Measurements from ENCODE around the gene LMX1B.
A peak's percentile ranks its signal among the peaks of the same experiment; 100 is the strongest.
"Not testable (repeated sequence)": the region's sequence is repeated elsewhere in the genome, so short reads cannot be mapped to it uniquely, and the experiment has no call there.

The LMX1B gene

GRCh38 chr9:126715382-126715781, 101.7 kb downstream of the LMX1B start:
- no peak overlapping the region for H3K4me3 ChIP-seq (ENCODE audit: low read length)
- no peak overlapping the region for H2AFZ ChIP-seq (ENCODE audit: low read depth, low read length)
- H3K4me1 ChIP-seq (ENCODE audit: insufficient read depth, low read length), result peaks cover 11% of the 10 kb centered on the region
- H3K27me3 ChIP-seq (ENCODE audit: insufficient read depth, low read length), result peaks cover 2% of the 10 kb centered on the region
- no peaks in the 10 kb centered on the region for H3K9me3 ChIP-seq (ENCODE audit: low read length)
- H3K36me3 ChIP-seq (ENCODE audit: insufficient read depth, low read length), result no peaks in the 10 kb centered on the region

GRCh38 chr9:126717441-126717840, 103.7 kb downstream of the LMX1B start:
- not testable (repeated sequence) for H3K4me3 ChIP-seq (ENCODE audit: low read length); H2AFZ ChIP-seq (ENCODE audit: low read depth, low read length); H3K9me3 ChIP-seq (ENCODE audit: low read length); H3K36me3 ChIP-seq (ENCODE audit: insufficient read depth, low read length)
- H3K4me1 ChIP-seq (ENCODE audit: insufficient read depth, low read length), result peaks cover 14% of the 10 kb centered on the region
- H3K27me3 ChIP-seq (ENCODE audit: insufficient read depth, low read length), result peaks cover 12% of the 10 kb centered on the region

GRCh38 chr9:126719618-126720031, 105.9 kb downstream of the LMX1B start:
- Histone ChIP-seq H3K4me1 (ENCODE audit: insufficient read depth, low read length) (peaks cover 17% of the 10 kb centered on the region), H3K27me3 (ENCODE audit: insufficient read depth, low read length) (peaks cover 29% of the 10 kb centered on the region), H3K36me3 (ENCODE audit: insufficient read depth, low read length) (no peaks in the 10 kb centered on the region), H3K4me3 (ENCODE audit: low read length) (no peak overlapping the region), H2AFZ (ENCODE audit: low read depth, low read length) (no peak overlapping the region), H3K9me3 (ENCODE audit: low read length) (no peaks in the 10 kb centered on the region)

- Histone ChIP-seq H3K4me3 (ENCODE audit: low read length) (no peak overlapping the region), H3K9me3 (ENCODE audit: low read length) (no peaks in the 10 kb centered on the region), H2AFZ (ENCODE audit: low read depth, low read length) (no peak overlapping the region), H3K36me3 (ENCODE audit: insufficient read depth, low read length) (no peaks in the 10 kb centered on the region), H3K27me3 (ENCODE audit: insufficient read depth, low read length) (peaks cover 32% of the 10 kb centered on the region), H3K4me1 (ENCODE audit: insufficient read depth, low read length) (peaks cover 17% of the 10 kb centered on the region)
Measured at GRCh38 chr9:126720036-126720435, 106.3 kb downstream of the LMX1B start.

- Histone ChIP-seq H3K4me3 (ENCODE audit: low read length) (no peak overlapping the region), H3K36me3 (ENCODE audit: insufficient read depth, low read length) (no peaks in the 10 kb centered on the region), H2AFZ (ENCODE audit: low read depth, low read length) (no peak overlapping the region), H3K9me3 (ENCODE audit: low read length) (no peaks in the 10 kb centered on the region), H3K4me1 (ENCODE audit: insufficient read depth, low read length) (peaks cover 17% of the 10 kb centered on the region), H3K27me3 (ENCODE audit: insufficient read depth, low read length) (peaks cover 41% of the 10 kb centered on the region)
Measured at GRCh38 chr9:126720661-126721563, 107.2 kb downstream of the LMX1B start.

- Histone ChIP-seq H3K36me3 (ENCODE audit: insufficient read depth, low read length) (no peaks in the 10 kb centered on the region), H3K9me3 (ENCODE audit: low read length) (no peaks in the 10 kb centered on the region), H3K4me1 (ENCODE audit: insufficient read depth, low read length) (peaks cover 17% of the 10 kb centered on the region), H2AFZ (ENCODE audit: low read depth, low read length) (no peak overlapping the region), H3K4me3 (ENCODE audit: low read length) (no peak overlapping the region), H3K27me3 (ENCODE audit: insufficient read depth, low read length) (peaks cover 42% of the 10 kb centered on the region)
Measured at GRCh38 chr9:126721564-126721981, 107.8 kb downstream of the LMX1B start.

- Histone ChIP-seq H3K4me3 (ENCODE audit: low read length) (no peak overlapping the region), H2AFZ (ENCODE audit: low read depth, low read length) (peak overlapping the region; percentile 37), H3K9me3 (ENCODE audit: low read length) (no peaks in the 10 kb centered on the region), H3K4me1 (ENCODE audit: insufficient read depth, low read length) (peaks cover 17% of the 10 kb centered on the region), H3K27me3 (ENCODE audit: insufficient read depth, low read length) (peaks cover 42% of the 10 kb centered on the region), H3K36me3 (ENCODE audit: insufficient read depth, low read length) (no peaks in the 10 kb centered on the region)
Measured at GRCh38 chr9:126722252-126722921, 108.7 kb downstream of the LMX1B start.

- Histone ChIP-seq H3K4me1 (ENCODE audit: insufficient read depth, low read length) (peaks cover 17% of the 10 kb centered on the region), H2AFZ (ENCODE audit: low read depth, low read length) (peak overlapping the region; percentile 37), H3K36me3 (ENCODE audit: insufficient read depth, low read length) (no peaks in the 10 kb centered on the region), H3K4me3 (ENCODE audit: low read length) (no peak overlapping the region), H3K27me3 (ENCODE audit: insufficient read depth, low read length) (peaks cover 42% of the 10 kb centered on the region), H3K9me3 (ENCODE audit: low read length) (no peaks in the 10 kb centered on the region)
Measured at GRCh38 chr9:126722922-126723806, 109.4 kb downstream of the LMX1B start.

GRCh38 chr9:126723807-126724172, 110.1 kb downstream of the LMX1B start:
- Histone ChIP-seq H3K4me3 (ENCODE audit: low read length) (no peak overlapping the region), H3K36me3 (ENCODE audit: insufficient read depth, low read length) (no peaks in the 10 kb centered on the region), H3K27me3 (ENCODE audit: insufficient read depth, low read length) (peaks cover 42% of the 10 kb centered on the region), H3K4me1 (ENCODE audit: insufficient read depth, low read length) (peaks cover 17% of the 10 kb centered on the region), H3K9me3 (ENCODE audit: low read length) (no peaks in the 10 kb centered on the region), H2AFZ (ENCODE audit: low read depth, low read length) (no peak overlapping the region)

- no peak overlapping the region for H2AFZ ChIP-seq (ENCODE audit: low read depth, low read length)
- peaks cover 42% of the 10 kb centered on the region for H3K27me3 ChIP-seq (ENCODE audit: insufficient read depth, low read length)
- no peaks in the 10 kb centered on the region for H3K36me3 ChIP-seq (ENCODE audit: insufficient read depth, low read length)
- H3K4me1 ChIP-seq (ENCODE audit: insufficient read depth, low read length), result peaks cover 17% of the 10 kb centered on the region
- no peak overlapping the region for H3K4me3 ChIP-seq (ENCODE audit: low read length)
- H3K9me3 ChIP-seq (ENCODE audit: low read length), result no peaks in the 10 kb centered on the region
Measured at GRCh38 chr9:126724226-126724625, 110.5 kb downstream of the LMX1B start.

GRCh38 chr9:126725485-126725884, 111.8 kb downstream of the LMX1B start:
- H3K4me1 ChIP-seq (ENCODE audit: insufficient read depth, low read length); H3K4me3 ChIP-seq (ENCODE audit: low read length); H3K9me3 ChIP-seq (ENCODE audit: low read length); H2AFZ ChIP-seq (ENCODE audit: low read depth, low read length); H3K36me3 ChIP-seq (ENCODE audit: insufficient read depth, low read length): not testable (repeated sequence)
- H3K27me3 ChIP-seq (ENCODE audit: insufficient read depth, low read length), result peaks cover 42% of the 10 kb centered on the region

GRCh38 chr9:126728210-126728609, 114.5 kb downstream of the LMX1B start:
- H3K4me1 ChIP-seq (ENCODE audit: insufficient read depth, low read length), result not testable (repeated sequence)

GRCh38 chr9:126730592-126730991, 116.9 kb downstream of the LMX1B start:
- not testable (repeated sequence) for H3K4me3 ChIP-seq (ENCODE audit: low read length); H3K36me3 ChIP-seq (ENCODE audit: insufficient read depth, low read length)

More at GRCh38 chr9:126728210-126728609, 114.5 kb downstream of the LMX1B start:
- not testable (repeated sequence) for H3K36me3 ChIP-seq (ENCODE audit: insufficient read depth, low read length); H3K4me3 ChIP-seq (ENCODE audit: low read length); H3K9me3 ChIP-seq (ENCODE audit: low read length); H2AFZ ChIP-seq (ENCODE audit: low read depth, low read length)
- peaks cover 26% of the 10 kb centered on the region for H3K27me3 ChIP-seq (ENCODE audit: insufficient read depth, low read length)

More at GRCh38 chr9:126730592-126730991, 116.9 kb downstream of the LMX1B start:
- H3K4me1 ChIP-seq (ENCODE audit: insufficient read depth, low read length); H3K9me3 ChIP-seq (ENCODE audit: low read length); H3K27me3 ChIP-seq (ENCODE audit: insufficient read depth, low read length); H2AFZ ChIP-seq (ENCODE audit: low read depth, low read length): not testable (repeated sequence)
